Stimulated activated CD8-positive, alpha-beta memory T cell treated with anti-CD3 and anti-CD28 coated beads, Interleukin-7, amount 100 ng/mL, for 48 hours (primary cell): ENCODE results near the gene GNAT3.

Experiments used
- DNase-seq, 2 donors: peaks; one replicate each; pipeline ENCODE4 v3.0.0-alpha.2; 2020; ENCODE audit warnings: low read depth in 1 of 2; ENCODE audit errors: extremely low read depth in 1 of 2

Gene GNAT3

GRCh38 chr7:80428161-80429054, 83.5 kb downstream of the GNAT3 start:
- no peak for DNase-seq

GRCh38 chr7:80427218-80427617, 84.6 kb downstream of the GNAT3 start:
- no peak for DNase-seq

- DNase-seq = no peak
These were observed 91.0 kb downstream of the GNAT3 start for GRCh38 chr7:80420876-80421275.

- no peak for DNase-seq
These were observed 94.6 kb downstream of the GNAT3 start for GRCh38 chr7:80417211-80417793.

GRCh38 chr7:80415522-80415921, 96.3 kb downstream of the GNAT3 start:
- DNase-seq = no peak

DNA sequence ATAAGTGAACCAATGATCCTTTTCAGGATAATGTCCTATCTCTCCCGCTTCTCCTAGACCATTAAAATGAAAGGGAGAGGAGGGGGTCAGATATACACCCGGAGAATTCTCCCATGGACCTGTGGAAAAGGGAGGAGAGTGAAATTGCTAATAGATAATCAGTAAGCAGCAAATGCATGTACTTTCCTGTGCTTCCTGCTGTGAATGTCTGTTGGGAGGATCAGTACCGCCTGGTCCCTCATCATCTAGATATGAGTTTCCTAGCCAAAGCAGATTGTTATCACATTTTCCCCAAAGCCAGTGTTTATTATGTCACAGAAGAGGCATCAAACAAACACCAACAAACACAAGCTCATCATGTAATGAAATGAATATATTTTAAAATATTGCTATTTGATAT, 96.8 kb downstream of the GNAT3 start:
- no peak for DNase-seq

DNA sequence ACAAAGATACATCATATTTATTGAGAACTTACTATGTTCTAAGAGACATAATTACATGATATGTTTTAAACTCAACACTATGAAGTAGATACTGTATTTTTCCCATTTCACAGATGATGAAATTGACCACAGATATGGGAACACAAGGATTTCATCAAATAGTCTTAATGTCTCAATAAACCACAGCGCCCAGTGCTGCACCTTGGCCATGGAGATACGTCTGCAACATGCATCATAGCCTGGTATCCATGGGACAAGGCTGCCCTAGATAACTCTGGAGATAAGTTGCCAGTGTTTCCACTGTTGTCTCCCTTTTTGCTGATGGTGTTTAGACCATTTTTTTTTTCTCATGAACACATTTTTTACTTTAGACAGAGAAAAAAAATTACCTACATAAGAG, 97.5 kb downstream of the GNAT3 start:
- DNase-seq = no peak

DNA sequence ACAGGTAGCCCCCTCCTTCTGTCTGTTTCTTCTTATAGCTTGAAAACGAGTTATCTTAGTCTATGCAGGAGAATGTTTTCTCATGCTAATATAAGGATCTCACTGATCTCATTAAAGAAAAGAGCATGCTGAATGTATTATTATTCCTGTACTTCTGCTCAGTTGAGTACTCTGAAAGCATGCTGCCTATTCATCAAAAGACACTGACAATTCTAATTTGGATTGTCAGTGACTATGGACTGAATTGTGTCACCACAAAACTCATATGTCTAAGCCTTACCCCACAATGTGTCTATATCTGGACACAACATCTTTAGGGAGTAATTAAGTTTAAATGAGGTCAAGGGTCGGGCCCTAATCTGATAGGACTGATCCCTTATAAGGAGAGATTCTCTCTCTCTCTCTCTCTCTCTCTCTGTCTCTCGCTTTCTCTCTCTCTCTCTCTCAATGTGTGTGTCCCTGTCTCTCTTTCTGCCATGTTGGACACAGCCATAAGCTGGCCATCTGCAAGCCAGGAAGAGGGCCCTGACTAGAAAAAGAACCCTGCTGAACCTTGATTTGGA, 98.4 kb downstream of the GNAT3 start:
- DNase-seq = no peak

- DNase-seq = no peak
These were observed 99.0 kb downstream of the GNAT3 start for GRCh38 chr7:80412842-80413241.

- no peak for DNase-seq
These were observed 100.2 kb downstream of the GNAT3 start for GRCh38 chr7:80411621-80412020.

GRCh38 chr7:80410081-80410480, 101.8 kb downstream of the GNAT3 start:
- DNase-seq = no peak
